A172 (cell line): Measurements from ENCODE around the gene HCFC1R1. TPM values are rescaled to one million over a fixed set of nuclear protein-coding genes. Genes with fewer than 3 reads are reported as not detected.
"Not testable (repeated sequence)": the region's sequence is repeated elsewhere in the genome, so short reads cannot be mapped to it uniquely, and the experiment has no call there.

Experiments
- DNase-seq: peaks from one replicate; pipeline ENCODE4 v3.0.0-alpha.2; 2015; ENCODE audit warnings: low spot score
- total RNA-seq: library from RNA; depleted of rRNA; stranded (reverse); fragments of >200 nt; shearing (Covaris generic); gene quantifications from 2 replicates; pipeline ENCODE4 v1.2.3, GENCODE V29; 2014; rRNA removed

The HCFC1R1 gene
- total RNA-seq, result 54.7 and 71.1 TPM in 2 replicates

DNA sequence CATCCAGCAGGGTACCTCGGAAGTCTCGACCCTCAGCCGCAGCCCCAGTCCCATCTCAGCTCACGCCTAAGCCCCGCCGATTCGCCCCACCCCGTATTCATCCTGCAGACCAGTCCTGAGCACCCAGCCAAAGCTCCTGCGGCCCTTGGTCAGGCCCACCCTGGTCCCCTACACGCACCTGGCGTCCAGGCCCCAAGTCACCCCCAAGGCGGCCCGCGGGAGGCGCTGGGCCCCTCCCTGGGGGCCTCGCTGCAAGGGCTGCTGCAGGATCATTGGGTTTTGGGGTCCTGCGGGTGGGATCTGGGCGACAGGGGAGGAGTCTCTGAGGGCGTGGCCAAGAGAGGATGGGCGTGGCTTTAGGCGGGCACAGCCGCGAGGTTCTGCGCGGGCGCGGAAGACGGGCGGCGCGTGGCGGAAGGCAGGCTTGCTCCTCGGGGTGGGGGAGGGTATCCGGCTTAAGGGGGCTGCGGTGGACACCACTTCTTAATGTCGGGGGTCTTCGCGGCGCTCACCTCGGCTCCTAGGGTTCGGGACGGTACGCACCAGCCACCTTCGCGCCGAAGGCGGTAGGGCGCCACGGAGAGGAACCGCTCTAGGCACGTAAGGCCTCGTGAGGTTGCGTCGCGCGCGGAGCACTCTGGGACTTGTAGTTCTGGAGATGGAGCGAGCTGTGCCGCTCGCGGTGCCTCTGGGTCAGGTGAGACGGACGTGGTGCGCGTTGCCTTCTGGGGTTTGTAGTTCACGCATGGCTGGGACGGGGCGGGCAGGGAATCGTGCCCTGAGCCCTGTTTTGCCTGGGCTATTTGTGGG is at the start of gene HCFC1R1, which contains the start of gene THOC6:
HCFC1R1 (minus strand) TSS at position 274 of the 810 bp plus-strand sequence; CDS start at position 273, 1 bp downstream.
THOC6 (plus strand) TSS at position 367 of the 810 bp plus-strand sequence; CDS start at position 659, 292 bp downstream.
- peak; percentile 96 for DNase-seq

- DNase-seq, result no peak
Measured at GRCh38 chr16:3073448-3073847, 49.7 kb upstream of the HCFC1R1 start.

- DNase-seq, result not testable (repeated sequence)
Measured at GRCh38 chr16:3072576-3073263, 49.0 kb upstream of the HCFC1R1 start.

DNA sequence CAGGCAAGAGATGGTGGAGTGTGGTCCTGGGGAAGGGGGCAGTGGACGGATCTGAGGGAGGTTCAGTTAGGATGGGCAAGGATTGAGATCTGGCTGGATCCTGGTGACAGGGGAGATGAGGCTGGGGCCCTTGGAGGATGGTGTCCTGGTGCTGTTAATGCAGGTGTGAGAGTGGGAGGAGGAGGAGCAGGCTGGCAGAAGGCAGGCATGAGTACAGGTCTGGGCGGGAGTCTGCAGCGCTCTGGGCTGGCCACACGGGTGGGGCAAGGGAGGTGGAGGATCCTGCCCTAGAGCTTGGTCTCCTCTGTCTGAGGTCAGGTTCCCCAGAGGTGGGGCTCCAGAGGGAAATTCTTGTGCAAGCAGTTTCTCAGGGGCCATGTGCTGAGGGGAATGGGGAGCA is 48.4 kb upstream of the HCFC1R1 start:
- DNase-seq, result not testable (repeated sequence)

GRCh38 chr16:3071655-3072054 is 47.9 kb upstream of the HCFC1R1 start:
- no peak for DNase-seq

DNA sequence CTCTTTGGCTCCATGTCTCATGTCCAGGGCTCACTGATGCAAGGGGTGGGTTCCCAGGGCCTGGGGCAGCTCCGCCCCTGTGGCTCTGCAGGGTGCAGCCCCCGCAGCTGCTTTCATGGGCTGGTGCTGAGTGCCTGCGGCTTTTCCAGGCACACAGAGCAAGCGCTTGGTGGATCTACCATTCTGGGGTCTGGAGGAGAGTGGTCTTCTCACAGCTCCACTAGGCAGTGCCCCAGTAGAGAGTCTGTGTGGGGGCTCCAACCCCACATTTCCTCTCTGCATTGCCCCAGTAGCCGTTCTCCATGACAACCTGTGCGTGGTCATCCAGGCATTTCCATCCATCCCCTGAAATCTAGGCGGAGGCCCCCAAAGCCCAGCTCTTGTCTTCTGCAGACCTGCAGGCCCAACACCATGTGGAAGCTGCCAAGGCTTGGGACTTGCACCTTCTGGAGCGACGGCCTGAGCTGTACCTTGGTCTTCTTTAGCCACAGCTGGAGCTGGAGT is 46.9 kb upstream of the HCFC1R1 start:
- DNase-seq, result no peak

- DNase-seq, result not testable (repeated sequence)
Measured at GRCh38 chr16:3069146-3069545, 45.4 kb upstream of the HCFC1R1 start.

- no peak for DNase-seq
Measured at GRCh38 chr16:3068487-3068886, 44.7 kb upstream of the HCFC1R1 start.

GRCh38 chr16:3066440-3066748 is 42.7 kb upstream of the HCFC1R1 start:
- no peak for DNase-seq

DNA sequence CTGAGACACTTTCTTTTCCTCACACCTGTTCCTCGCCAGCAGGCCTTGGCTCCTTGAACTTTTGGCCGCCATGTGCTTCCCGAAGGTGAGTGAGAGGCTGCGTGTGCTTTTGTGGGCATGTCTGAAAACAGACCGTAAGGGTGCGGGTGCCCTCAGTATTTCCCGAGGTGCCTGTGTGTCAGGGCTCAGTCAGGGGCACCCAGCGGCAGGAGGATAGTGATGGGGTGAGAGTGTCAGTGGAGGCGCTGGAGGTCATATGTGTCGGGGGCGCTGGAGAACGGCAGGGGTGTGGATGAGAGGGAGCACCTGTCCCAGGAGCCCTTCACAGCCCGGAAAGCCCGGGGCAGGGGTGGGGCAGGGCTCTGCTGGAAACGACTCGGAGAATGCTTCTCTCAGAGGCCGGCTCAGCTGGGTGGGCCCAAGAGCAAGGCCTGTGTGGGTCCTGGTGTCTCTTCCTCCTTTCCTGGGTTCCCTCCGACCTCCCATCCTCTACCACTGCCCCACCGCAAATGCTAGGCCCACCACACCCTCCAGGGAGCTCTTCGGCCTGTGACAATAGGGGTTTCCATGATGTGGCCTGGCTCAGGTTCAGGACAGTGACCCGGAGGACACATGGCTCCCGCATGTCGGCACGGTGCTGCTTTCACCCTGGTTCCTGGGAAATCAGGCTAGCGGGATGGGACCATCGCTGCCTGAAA is 42.1 kb upstream of the HCFC1R1 start:
- DNase-seq, result no peak

- DNase-seq, result peak; percentile 90
Measured at GRCh38 chr16:3065069-3065741, 41.5 kb upstream of the HCFC1R1 start, which contains the start of gene IL32. TSS of gene IL32 (plus strand) at chr16:3065640. CDS start at chr16:3065812, 172 bp downstream.

DNA sequence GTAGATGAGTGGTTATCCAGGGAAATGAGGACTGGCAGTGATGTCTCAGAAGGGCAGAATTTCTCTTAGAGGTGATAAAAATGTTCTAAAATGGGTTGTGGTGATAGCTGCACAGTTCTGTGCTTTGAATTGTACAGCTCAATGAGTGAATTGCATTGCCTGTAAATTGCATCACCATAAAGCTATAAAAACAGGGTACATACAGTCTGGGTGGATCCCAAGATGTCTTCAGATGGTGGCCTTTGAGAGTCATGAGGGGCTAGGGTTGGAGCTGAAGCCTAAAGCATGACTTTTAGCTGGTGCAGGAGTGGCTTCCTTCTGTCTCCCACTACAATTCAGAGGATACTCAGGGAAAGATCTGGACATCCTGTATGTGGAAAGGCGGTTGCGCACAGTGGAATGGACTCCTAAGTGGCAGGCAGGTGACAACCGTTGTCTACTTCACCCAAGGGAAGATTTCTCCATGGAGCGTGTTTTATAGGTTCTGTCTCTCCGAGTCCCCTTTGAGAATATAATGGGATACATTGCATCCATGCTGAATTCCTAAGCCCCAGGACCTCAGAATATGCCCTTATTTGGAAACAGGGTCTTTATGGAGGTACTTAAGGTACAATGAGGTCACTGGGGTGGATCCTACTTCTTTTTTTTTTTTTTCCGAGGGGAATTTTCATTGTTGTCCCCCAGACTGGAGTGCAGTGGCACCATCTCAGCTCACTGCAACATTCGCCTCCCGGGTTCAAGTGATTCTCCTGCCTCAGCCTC is 40.1 kb upstream of the HCFC1R1 start:
- no peak for DNase-seq

DNA sequence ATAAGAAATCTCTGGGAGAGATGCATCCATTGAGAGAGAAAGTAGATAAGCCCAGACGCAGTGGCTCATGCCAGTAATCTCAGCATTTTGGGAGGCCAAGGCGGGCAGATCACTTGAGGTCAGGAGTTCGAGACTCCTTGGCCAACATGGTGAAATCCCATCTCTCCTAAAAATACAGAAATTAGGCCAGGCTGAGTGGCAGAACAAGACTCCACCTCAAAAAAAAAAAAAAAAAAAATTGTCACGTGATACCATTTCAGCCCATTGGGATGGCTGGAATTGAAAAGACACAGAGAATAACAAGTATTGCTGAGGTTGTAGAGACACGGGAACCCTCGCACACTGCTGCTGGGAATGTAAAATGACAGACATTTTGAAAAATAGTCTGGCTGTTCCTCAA is 38.8 kb upstream of the HCFC1R1 start:
- DNase-seq, result no peak

- DNase-seq, result no peak
Measured at GRCh38 chr16:3060339-3061127, 36.8 kb upstream of the HCFC1R1 start.

- no peak for DNase-seq
Measured at GRCh38 chr16:3059723-3060242, 36.0 kb upstream of the HCFC1R1 start.

GRCh38 chr16:3059041-3059722 is 35.4 kb upstream of the HCFC1R1 start:
- DNase-seq, result peak; percentile 81

GRCh38 chr16:3058139-3059030 is 34.6 kb upstream of the HCFC1R1 start:
- DNase-seq, result peak; percentile 36
